H9 (cell line): ENCODE measurements around the gene SNED1. TPM values are rescaled to one million over a fixed set of nuclear protein-coding genes. Genes with fewer than 3 reads are reported as not detected.

Experiments
- DNase-seq: peaks from one replicate; pipeline ENCODE4 v3.0.0-alpha.2; 2017
- H2AFZ ChIP-seq: one replicate; pipeline ENCODE4 v1.6.1; 2013; ENCODE audit warnings: mild to moderate bottlenecking, low read length, control low read depth, moderate library complexity
- H2AK5ac ChIP-seq: 2 replicates; pipeline ENCODE4 v1.6.1; 2013; ENCODE audit warnings: low read length, control low read depth, mixed read lengths; ENCODE audit not compliant: insufficient read length
- H2BK120ac ChIP-seq: one replicate; pipeline ENCODE4 v1.6.1; 2013; ENCODE audit warnings: low read depth, mild to moderate bottlenecking, low read length, control low read depth, inconsistent platforms; ENCODE audit not compliant: poor library complexity, severe bottlenecking
- H2BK12ac ChIP-seq: 2 replicates; pipeline ENCODE4 v1.6.1; 2013; ENCODE audit warnings: low read length, control low read depth, mixed read lengths, low read depth; ENCODE audit not compliant: insufficient read length
- H2BK15ac ChIP-seq: 2 replicates; pipeline ENCODE4 v1.6.1; 2013; ENCODE audit warnings: low read depth, low read length, control low read depth
- H2BK20ac ChIP-seq: one replicate; pipeline ENCODE4 v1.6.1; 2013; ENCODE audit warnings: low read depth, mild to moderate bottlenecking, low read length, control low read depth, inconsistent platforms; ENCODE audit not compliant: poor library complexity, severe bottlenecking
- H2BK5ac ChIP-seq: 2 replicates; pipeline ENCODE4 v1.6.1; 2013; ENCODE audit warnings: low read length, control low read depth, mixed read lengths; ENCODE audit not compliant: insufficient read length
- H3K14ac ChIP-seq: 2 replicates; pipeline ENCODE4 v1.6.1; 2013; ENCODE audit warnings: low read length, control low read depth; ENCODE audit not compliant: insufficient read depth
- H3K18ac ChIP-seq: 2 replicates; pipeline ENCODE4 v1.6.1; 2013; ENCODE audit warnings: low read depth, mild to moderate bottlenecking, mixed read lengths, low read length, control low read depth; ENCODE audit not compliant: insufficient read length
- H3K23ac ChIP-seq: 2 replicates; pipeline ENCODE4 v1.6.1; 2013; ENCODE audit warnings: low read length, control low read depth, mixed read lengths, low read depth; ENCODE audit not compliant: insufficient read length
- H3K23me2 ChIP-seq: 2 replicates; pipeline ENCODE4 v1.6.1; 2013; ENCODE audit warnings: low read depth, mild to moderate bottlenecking, mixed read lengths, low read length, control low read depth; ENCODE audit not compliant: insufficient read length, poor library complexity, severe bottlenecking
- H3K27ac ChIP-seq: 2 replicates; pipeline ENCODE4 v1.5.1; 2013; ENCODE audit warnings: low read length, control low read depth, mixed read lengths, low read depth; ENCODE audit not compliant: insufficient read length
- H3K27me3 ChIP-seq: 2 replicates; pipeline ENCODE4 v1.6.1; 2013; ENCODE audit warnings: low read length, control low read depth, inconsistent platforms; ENCODE audit not compliant: insufficient read depth
- H3K4ac ChIP-seq: 2 replicates; pipeline ENCODE4 v1.6.1; 2013; ENCODE audit warnings: low read depth, mild to moderate bottlenecking, control low read depth, inconsistent platforms, low read length, moderate library complexity
- H3K4me1 ChIP-seq: 2 replicates; pipeline ENCODE4 v1.6.1; 2013; ENCODE audit warnings: low read length, control low read depth, inconsistent platforms; ENCODE audit not compliant: insufficient read depth
- H3K4me2 ChIP-seq: 2 replicates; pipeline ENCODE4 v1.6.1; 2013; ENCODE audit warnings: low read length, control low read depth, mixed read lengths; ENCODE audit not compliant: insufficient read length, insufficient read depth
- H3K56ac ChIP-seq: 2 replicates; pipeline ENCODE4 v1.6.1; 2013; ENCODE audit warnings: low read depth, mild to moderate bottlenecking, mixed read lengths, low read length, control low read depth; ENCODE audit not compliant: insufficient read length
- H3K79me1 ChIP-seq: 2 replicates; pipeline ENCODE4 v1.6.1; 2013; ENCODE audit warnings: low read depth, mild to moderate bottlenecking, moderate library complexity, low read length, control low read depth, inconsistent platforms; ENCODE audit not compliant: insufficient read depth, poor library complexity, severe bottlenecking
- H3K79me2 ChIP-seq: 2 replicates; pipeline ENCODE4 v1.6.1; 2013; ENCODE audit warnings: low read length, control low read depth, inconsistent platforms; ENCODE audit not compliant: insufficient read depth
- H3K9ac ChIP-seq: 2 replicates; pipeline ENCODE4 v1.6.1; 2013; ENCODE audit warnings: low read length, control low read depth, mixed read lengths; ENCODE audit not compliant: insufficient read length; ENCODE audit errors: extremely low read depth
- H3K9me3 ChIP-seq: one replicate; pipeline ENCODE4 v1.6.1; 2013; ENCODE audit warnings: low read depth, low read length, inconsistent platforms; ENCODE audit not compliant: control insufficient read depth
- H3T11ph ChIP-seq: one replicate; pipeline ENCODE4 v1.6.1; 2013; ENCODE audit warnings: mild to moderate bottlenecking, low read length, control low read depth, inconsistent platforms
- H4K20me1 ChIP-seq: one replicate; pipeline ENCODE4 v1.6.1; 2013; ENCODE audit not compliant: control insufficient read depth, insufficient read length, insufficient read depth
- H4K5ac ChIP-seq: 2 replicates; pipeline ENCODE4 v1.6.1; 2013; ENCODE audit warnings: low read depth, mild to moderate bottlenecking, mixed read lengths, low read length, control low read depth; ENCODE audit not compliant: insufficient read length
- H4K8ac ChIP-seq: replicated peaks from 2 replicates; pipeline ENCODE4 v1.6.1; 2013; ENCODE audit warnings: low read length, control low read depth, mixed read lengths, low read depth; ENCODE audit not compliant: insufficient read length
- H4K91ac ChIP-seq: 2 replicates; pipeline ENCODE4 v1.6.1; 2013; ENCODE audit warnings: low read depth, mild to moderate bottlenecking, moderate library complexity, mixed read lengths, low read length, control low read depth; ENCODE audit not compliant: insufficient read length
- H3K27ac Mint-ChIP-seq, 3 experiments: 2 replicates in 2 of 3; 3 replicates in 1 of 3; pipeline ENCODE4 v1.8.0; 2020 to 2021; ENCODE audit warnings: mixed read lengths in 3 of 3, mild to moderate bottlenecking in 1 of 3, moderate library complexity in 1 of 3
- H3K27me3 Mint-ChIP-seq: 2 replicates; pipeline ENCODE4 v1.8.0; 2021; ENCODE audit warnings: low read depth, mild to moderate bottlenecking, moderate library complexity, mixed read lengths
- H3K36me3 Mint-ChIP-seq, 3 experiments: 2 replicates in 2 of 3; 3 replicates in 1 of 3; pipeline ENCODE4 v1.8.0; 2020 to 2021; ENCODE audit warnings: low read depth in 3 of 3, mixed read lengths in 3 of 3; ENCODE audit not compliant: insufficient read depth in 1 of 3
- H3K4me1 Mint-ChIP-seq, 2 experiments: 2 replicates each; pipeline ENCODE4 v1.8.0; 2020; ENCODE audit warnings: mixed read lengths in 2 of 2
- H3K4me3 Mint-ChIP-seq, 2 experiments: 2 replicates in 1 of 2; 3 replicates in 1 of 2; pipeline ENCODE4 v1.8.0; 2020 to 2021; ENCODE audit warnings: mild to moderate bottlenecking in 2 of 2, mixed read lengths in 2 of 2, moderate library complexity in 1 of 2
- H3K9me3 Mint-ChIP-seq, 2 experiments: 2 replicates in 1 of 2; 3 replicates in 1 of 2; pipeline ENCODE4 v1.8.0; 2020; ENCODE audit warnings: mild to moderate bottlenecking in 2 of 2, mixed read lengths in 2 of 2, moderate library complexity in 1 of 2
- CTCF ChIP-seq: fragments of 200-600 bp; sonication (generic); conservative IDR thresholded peaks from 3 replicates; pipeline ENCODE4 v1.8.0; 2021; ENCODE audit warnings: antibody characterized with exemption, mild to moderate bottlenecking
- WGBS: extraction: QIAGEN DNeasy Blood & Tissue Kit; methylation state at CpG from one replicate; pipeline ENCODE4 v1.1.7; 2013; ENCODE audit warnings: missing lambda C conversion rate, low lambda C conversion rate, mixed read lengths; ENCODE audit not compliant: insufficient read length; ENCODE audit errors: extremely low coverage; 5-methylcytosine and 5-hydroxymethylcytosine counted together
- total RNA-seq: library from RNA; stranded (reverse); gene quantifications from 2 replicates; pipeline ENCODE4 v1.2.1, GENCODE V29; 2021

The SNED1 gene
- total RNA-seq, 1 experiment from 2014 or later, result 2.5 TPM

- Mint-ChIP-seq H3K27me3 (no peaks in the 10 kb centered on the region), H3K27ac (no peak overlapping the region), H3K36me3 (peaks cover 0 to 2% (median 0%) of the 10 kb centered on the region in 3 experiments; a peak in 1 of 7 replicates)
Observed at GRCh38 chr2:241074901-241075540, 76.6 kb downstream of the SNED1 start.

More at GRCh38 chr2:241074901-241075540, 76.6 kb downstream of the SNED1 start:
- no peak overlapping the region for H3K14ac ChIP-seq
- no peak overlapping the region for H2BK12ac ChIP-seq
- H4K91ac ChIP-seq, result no peak overlapping the region
- H4K8ac ChIP-seq, result no peak overlapping the region
- H2BK120ac ChIP-seq, result no peak overlapping the region
- no peaks in the 10 kb centered on the region for H3K79me2 ChIP-seq
- no peak overlapping the region for H2BK15ac ChIP-seq
- no peak overlapping the region for H2BK5ac ChIP-seq
- no peaks in the 10 kb centered on the region for H3K4me1 ChIP-seq
- no peak overlapping the region for H3K4me2 ChIP-seq
- H2BK20ac ChIP-seq, result no peak overlapping the region
- no peak overlapping the region for H3K27ac ChIP-seq
- H3K9me3 ChIP-seq, result no peaks in the 10 kb centered on the region
- no peak overlapping the region for H4K5ac ChIP-seq
- no peak for DNase-seq
- Mint-ChIP-seq H3K4me1 (peaks cover 2 to 5% of the 10 kb centered on the region in 2 experiments; a peak in 3 of 4 replicates), H3K9me3 (no peaks in the 10 kb centered on the region), H3K4me3 (no peak overlapping the region)
- no CpG with 5 or more reads among the region's 16 CpGs for WGBS
- H3K79me1 ChIP-seq, result no peaks in the 10 kb centered on the region
- no peaks in the 10 kb centered on the region for H3K27me3 ChIP-seq
- H3K18ac ChIP-seq, result no peak overlapping the region
- H3K4ac ChIP-seq, result no peak overlapping the region
- no peak overlapping the region for H2AK5ac ChIP-seq
- no peak overlapping the region for H3K9ac ChIP-seq
- H4K20me1 ChIP-seq, result no peaks in the 10 kb centered on the region
- H2AFZ ChIP-seq, result no peak overlapping the region
- H3T11ph ChIP-seq, result no peak overlapping the region
- no peak overlapping the region for H3K23ac ChIP-seq
- no peaks in the 10 kb centered on the region for H3K23me2 ChIP-seq
- TF ChIP-seq CTCF, result no peak
- no peak overlapping the region for H3K56ac ChIP-seq
